ENCODE measurements around the gene ELN. TPM values are rescaled to one million over a fixed set of nuclear protein-coding genes. Genes with fewer than 3 reads are reported as not detected.

The ELN gene
- total and polyA plus RNA-seq, 2 of the 4 experiments (the other 2 are of a cell fraction): 2.2 to 14.3 TPM

DNA sequence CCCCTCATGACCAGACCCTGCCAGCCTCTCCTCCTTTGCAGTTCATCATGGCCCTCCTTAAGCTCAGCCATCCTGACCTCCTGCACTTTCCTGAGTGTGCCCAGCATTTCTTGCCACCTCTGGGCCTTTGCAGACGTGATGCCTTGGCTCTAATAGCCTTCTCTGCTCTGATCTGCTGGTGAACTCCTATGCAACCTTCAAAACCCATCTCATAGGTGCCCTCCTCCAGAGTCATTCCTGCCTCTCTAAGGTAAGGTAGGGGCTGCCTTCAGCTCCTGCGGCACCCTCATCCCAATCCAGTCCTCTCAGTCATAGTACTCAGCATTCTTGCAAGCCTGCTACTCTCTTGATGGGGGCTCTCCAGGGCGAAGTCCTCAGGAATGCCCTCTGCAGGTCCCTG, 19.3 kb upstream of the ELN start:
- H4K91ac ChIP-seq (ENCODE audit: insufficient read depth, low read depth, low read length): peak overlapping the region; percentile 61; the same call in 1 of the 2 replicates
- no peak overlapping the region for H3K23ac ChIP-seq (ENCODE audit: low read depth, low read length)
- whole genome bisulfite sequencing, 2 experiments (ENCODE audit: extremely low coverage in 2 of 2, insufficient read length in 1 of 2): 83% methylated on average over 2 of the region's 3 CpGs; no CpG with 5 or more reads in 1 of the 2 experiments
- no peak overlapping the region for H2AFZ ChIP-seq (replicated peaks; ENCODE audit: low read length, poor library complexity)
- H2BK5ac ChIP-seq (ENCODE audit: low read depth, low read length, poor library complexity, severe bottlenecking): no peak overlapping the region
- TF ChIP-seq MXI1 (IDR thresholded peaks at IDR 0.05; ENCODE audit: borderline replicate concordance, low read depth, low read length): no peak
- no peak for TF ChIP-seq NFE2L2 (IDR thresholded peaks at IDR 0.05; ENCODE audit: low read depth, low read length)
- no peak for TF ChIP-seq FOS (IDR thresholded peaks at IDR 0.05; ENCODE audit: low read depth, low read length)
- TF ChIP-seq CEBPB (IDR thresholded peaks at IDR 0.05; ENCODE audit: low read depth, low read length): no peak
- TF ChIP-seq MAZ (IDR thresholded peaks at IDR 0.05; ENCODE audit: borderline replicate concordance, low read depth, low read length): no peak
- in situ Hi-C loops (cut with MboI; ENCODE audit: low sequenced_read_pairs) (no loop called here), dilution Hi-C loops (cut with HindIII; ENCODE audit: low sequenced_read_pairs, unreplicated experiment) (loop anchor here (10.0 kb wide), 1 partner anchor 54 kb away; no protein-coding TSS in a partner anchor), intact Hi-C loops (cut with micrococcal nuclease) (no loop called here)
- ChIA-PET CTCF (interaction anchor here (0.7 kb wide), 1 partner anchor 31 kb away, joined by 3 read pairs; no protein-coding TSS in a partner anchor), POLR2A (ENCODE audit: unreplicated experiment) (no interaction called here)
- H3K14ac ChIP-seq (replicated peaks; ENCODE audit: low read depth, low read length): no peak overlapping the region
- no peaks in the 10 kb centered on the region for H3K27me3 ChIP-seq (ENCODE audit: control insufficient read depth, insufficient read depth, low read length)
- ATAC-seq (ENCODE audit: low read depth): no peak
- H3K4me1 ChIP-seq (ENCODE audit: control insufficient read depth, insufficient read depth, low read length): peaks cover 9% of the 10 kb centered on the region; the same call in 1 of the 2 replicates
- H3K56ac ChIP-seq (ENCODE audit: extremely low read depth, insufficient read depth, low read length): no peak overlapping the region
- H3K4ac ChIP-seq (ENCODE audit: low read depth, low read length): no peak overlapping the region
- no peak overlapping the region for H3K4me3 ChIP-seq (ENCODE audit: insufficient read depth, low read depth, low read length)
- no peaks in the 10 kb centered on the region for H4K20me1 ChIP-seq (ENCODE audit: insufficient read depth, low read length)
- no peak overlapping the region for H3K9ac ChIP-seq (ENCODE audit: low read depth, low read length)
- H3K9me3 ChIP-seq (ENCODE audit: control insufficient read depth, insufficient read depth, low read length): no peaks in the 10 kb centered on the region
- no peaks in the 10 kb centered on the region for H3K79me1 ChIP-seq (ENCODE audit: low read depth in 1 of 2, low read length in 2 of 2)
- no peak for DNase-seq
- H2BK120ac ChIP-seq (ENCODE audit: low read depth, low read length): no peak overlapping the region
- H4K8ac ChIP-seq (ENCODE audit: low read depth in 2 of 2, low read length in 2 of 2): no peak overlapping the region
- H2AK9ac ChIP-seq (replicated peaks; ENCODE audit: low read depth, low read length, poor library complexity): no peak overlapping the region
- H4K5ac ChIP-seq (ENCODE audit: low read depth, low read length): no peak overlapping the region
- H3K9me1 ChIP-seq (ENCODE audit: insufficient read depth, low read length): peaks cover 8% of the 10 kb centered on the region
- no peak overlapping the region for H3K18ac ChIP-seq (ENCODE audit: low read depth, low read length)
- H3K27ac ChIP-seq (ENCODE audit: insufficient read depth, low read length): no peak overlapping the region
- no TSS peak for BruUV-seq (replicated peaks)
- H2BK15ac ChIP-seq (ENCODE audit: low read depth, low read length): no peak overlapping the region
- H3K36me3 ChIP-seq (ENCODE audit: control insufficient read depth, insufficient read depth, low read length): no peaks in the 10 kb centered on the region
- H2BK20ac ChIP-seq (ENCODE audit: low read depth, low read length): no peak overlapping the region
- H3K4me2 ChIP-seq (ENCODE audit: low read depth, low read length): no peak overlapping the region
- H2AK5ac ChIP-seq (ENCODE audit: low read depth, low read length): no peak overlapping the region

Data from IMR-90 (cell line).